GM23248 (cell line): Measurements from ENCODE around the gene TBC1D2B.

ENCODE experiments used
- EZH2 ChIP-seq: fragments of 200-600 bp; sonication (generic); IDR thresholded peaks from 2 replicates; pipeline ENCODE4 v1.6.1; 2018; ENCODE audit warnings: antibody characterized with exemption, mild to moderate bottlenecking; ENCODE audit not compliant: insufficient read depth, poor library complexity, severe bottlenecking
- EZH2phosphoT487 ChIP-seq: fragments of 200-600 bp; sonication (generic); IDR thresholded peaks from 2 replicates; pipeline ENCODE4 v1.6.1; 2018; ENCODE audit warnings: antibody characterized with exemption, moderate library complexity, mild to moderate bottlenecking, low read depth; ENCODE audit not compliant: insufficient read depth

GRCh38 chr15:78076231-78077052 lies 1.1 kb downstream of the TBC1D2B start:
- TF ChIP-seq EZH2phosphoT487 (no peak), EZH2 (no peak)
